Measurements from ENCODE around the gene C2CD3.

C2CD3 gene

DNA sequence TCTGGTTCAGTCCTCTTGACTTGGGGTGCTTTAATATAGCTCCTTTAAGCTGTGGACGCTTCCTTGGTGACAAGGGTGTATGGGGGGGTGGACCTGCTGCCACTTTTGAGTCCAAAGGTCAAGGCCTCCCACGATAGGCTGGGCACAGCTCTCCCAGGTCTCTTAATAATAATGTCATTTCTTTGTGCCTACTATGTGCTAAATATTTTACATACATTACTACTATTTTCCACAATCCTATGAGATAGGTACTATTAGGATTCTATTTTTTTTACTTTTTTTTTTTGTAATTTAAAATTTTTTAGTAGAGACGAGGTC is 161.6 kb downstream of the C2CD3 start:
- Histone ChIP-seq H3K4me3 (no peak overlapping the region), H3K4me1 (peaks cover 66% of the 10 kb centered on the region), H3K36me3 (peaks cover 22% of the 10 kb centered on the region), H4K20me1 (no peaks in the 10 kb centered on the region), H3K27ac (no peak overlapping the region), H3K9me3 (no peaks in the 10 kb centered on the region), H3K9ac (0 out of 2 replicates have a peak overlapping the region, but pooled peaks have one; percentile 28), H3K27me3 (no peaks in the 10 kb centered on the region), H3K4me2 (peak overlapping the region; percentile 52)
- TF ChIP-seq Cebpa-rat (IDR thresholded peaks at IDR 0.05) = no peak

- H3K27me3 ChIP-seq = no peaks in the 10 kb centered on the region
- H3K36me3 ChIP-seq = peaks cover 22% of the 10 kb centered on the region
- no peak within 1 kb of the TSS for H3K4me3 ChIP-seq
- no peaks in the 10 kb centered on the region for H4K20me1 ChIP-seq
- no peaks in the 10 kb centered on the region for H3K9me3 ChIP-seq
- peak within 1 kb of the TSS; percentile 56; the same call in 1 of the 2 replicates for H3K27ac ChIP-seq
- 0 out of 2 replicates have a peak within 1 kb of the TSS, but pooled peaks have one; percentile 28 for H3K9ac ChIP-seq
- TF ChIP-seq Cebpa-rat (IDR thresholded peaks at IDR 0.05) = no peak
- H3K4me2 ChIP-seq = peak within 1 kb of the TSS; percentile 52
- peaks cover 60% of the 10 kb centered on the region for H3K4me1 ChIP-seq
These were observed 162.2 kb downstream of the C2CD3 start, which contains the start of gene UCP3 for GRCh38 chr11:74008373-74009229. Gene UCP3, minus strand, starts transcription at chr11:74009085. Its CDS starts 2,043 bp downstream, at chr11:74007042.

DNA sequence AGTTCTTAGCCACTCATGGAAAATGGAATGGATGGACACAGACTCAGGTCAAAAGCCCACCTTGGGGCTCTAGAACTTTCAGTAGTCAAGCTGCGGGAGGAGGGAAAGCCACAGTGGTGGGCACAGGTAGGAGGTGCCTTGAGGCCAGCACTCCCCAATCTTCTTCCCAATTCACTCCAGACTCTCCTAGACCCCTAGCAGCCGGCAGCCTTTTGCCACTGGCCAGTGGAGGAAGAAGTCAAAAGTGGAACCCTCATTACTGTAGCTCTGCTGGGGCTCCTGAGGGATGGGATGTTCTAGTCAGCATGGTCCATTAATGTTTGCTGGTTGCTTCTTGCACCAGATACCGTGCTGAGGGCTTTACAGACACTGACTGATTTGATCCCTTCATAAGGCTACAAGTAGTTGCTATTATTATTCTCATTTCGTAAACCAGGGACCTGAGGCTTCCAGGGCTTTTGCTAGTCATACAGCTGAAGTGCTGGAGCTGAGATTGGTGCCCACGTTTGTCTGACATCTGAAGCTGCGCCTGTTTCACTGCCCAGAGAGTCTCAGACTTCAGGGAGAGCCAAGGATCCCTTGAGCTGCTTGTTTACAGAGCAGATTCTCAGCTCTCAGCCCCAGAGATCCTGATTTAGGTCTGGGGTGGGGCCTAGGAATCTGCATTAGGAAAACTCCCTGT is 163.0 kb downstream of the C2CD3 start:
- no peak overlapping the region for H3K4me2 ChIP-seq
- no peak for TF ChIP-seq Cebpa-rat (IDR thresholded peaks at IDR 0.05)
- H3K9ac ChIP-seq = no peak overlapping the region
- no peak overlapping the region for H3K4me3 ChIP-seq
- no peaks in the 10 kb centered on the region for H3K9me3 ChIP-seq
- H3K36me3 ChIP-seq = peaks cover 20% of the 10 kb centered on the region
- H4K20me1 ChIP-seq = no peaks in the 10 kb centered on the region
- no peaks in the 10 kb centered on the region for H3K27me3 ChIP-seq
- H3K4me1 ChIP-seq = peaks cover 53% of the 10 kb centered on the region
- no peak overlapping the region for H3K27ac ChIP-seq

DNA sequence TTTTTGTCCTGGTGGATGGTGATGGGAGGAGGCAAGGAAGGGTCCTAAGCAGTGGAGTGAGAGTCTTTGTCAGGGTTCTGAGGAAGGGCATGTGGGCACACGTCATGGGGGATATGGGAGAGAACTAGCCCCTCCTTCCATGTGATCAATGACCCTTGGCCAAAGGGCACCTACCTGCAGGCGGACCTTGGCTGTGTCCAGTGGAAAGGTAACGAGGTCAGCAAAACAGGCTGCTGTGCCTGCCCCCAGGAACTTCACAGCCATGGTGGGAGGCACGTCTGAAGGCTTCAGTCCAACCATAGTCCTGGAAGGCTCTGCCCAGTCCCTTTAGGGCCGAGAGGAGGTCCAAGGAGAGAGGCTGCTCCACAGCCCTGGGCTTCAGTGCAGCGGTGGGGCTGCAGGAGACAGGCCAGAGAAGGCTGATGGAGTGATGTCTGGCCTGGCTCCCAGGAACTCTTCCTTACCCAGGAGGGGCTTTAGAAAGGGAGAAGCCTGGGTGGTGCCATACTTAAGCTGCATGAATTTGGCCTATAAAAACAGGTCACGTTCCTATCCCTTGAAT is 164.0 kb downstream of the C2CD3 start:
- no peaks in the 10 kb centered on the region for H3K27me3 ChIP-seq
- H3K27ac ChIP-seq = no peak overlapping the region
- no peak overlapping the region for H3K4me3 ChIP-seq
- H4K20me1 ChIP-seq = no peaks in the 10 kb centered on the region
- peaks cover 18% of the 10 kb centered on the region for H3K36me3 ChIP-seq
- no peaks in the 10 kb centered on the region for H3K9me3 ChIP-seq
- H3K9ac ChIP-seq = no peak overlapping the region
- peaks cover 43% of the 10 kb centered on the region for H3K4me1 ChIP-seq
- TF ChIP-seq Cebpa-rat (IDR thresholded peaks at IDR 0.05) = no peak
- no peak overlapping the region for H3K4me2 ChIP-seq

DNA sequence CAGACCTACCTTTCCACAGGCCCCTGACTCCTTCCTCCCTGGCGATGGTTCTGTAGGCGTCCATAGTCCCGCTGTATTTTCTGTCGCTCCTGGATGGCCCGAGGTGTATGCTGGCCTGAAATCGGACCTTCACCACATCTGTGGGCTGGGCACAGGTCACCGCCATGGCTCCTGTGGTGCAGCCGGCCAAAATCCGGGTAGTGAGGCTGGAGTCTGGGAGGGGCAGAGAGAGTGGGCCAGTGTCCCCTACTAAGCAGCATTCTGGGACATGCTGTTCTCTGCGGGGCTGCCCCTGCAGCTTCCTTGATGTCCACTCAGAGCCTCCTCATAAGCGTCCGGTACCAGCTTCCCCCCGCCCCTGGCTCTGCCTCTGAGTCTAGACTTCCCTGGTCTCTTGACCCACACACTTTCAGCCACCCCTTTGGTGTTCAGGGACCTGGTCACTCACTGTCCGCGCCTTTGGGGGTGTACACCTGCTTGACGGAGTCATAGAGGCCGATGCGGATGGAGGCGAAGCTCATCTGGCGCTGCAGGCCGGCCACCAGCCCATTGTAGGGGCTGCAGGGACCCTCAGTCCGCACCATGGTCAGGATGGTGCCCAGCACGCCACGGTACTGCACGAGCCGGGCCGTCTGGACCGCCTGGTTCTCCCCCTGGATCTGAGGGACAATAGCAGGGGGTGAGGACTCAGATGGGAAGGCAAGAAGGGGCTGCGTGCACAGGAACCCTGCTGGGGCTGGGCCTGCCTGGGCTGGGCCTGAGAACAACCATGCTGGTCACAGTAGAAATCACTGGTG is 164.9 kb downstream of the C2CD3 start:
- no peak overlapping the region for H3K4me2 ChIP-seq
- peaks cover 22% of the 10 kb centered on the region for H3K36me3 ChIP-seq
- H3K4me3 ChIP-seq = no peak overlapping the region
- H3K9ac ChIP-seq = no peak overlapping the region
- no peak overlapping the region for H3K27ac ChIP-seq
- no peaks in the 10 kb centered on the region for H3K9me3 ChIP-seq
- peaks cover 34% of the 10 kb centered on the region for H3K4me1 ChIP-seq
- no peak for TF ChIP-seq Cebpa-rat (IDR thresholded peaks at IDR 0.05)
- no peaks in the 10 kb centered on the region for H4K20me1 ChIP-seq
- H3K27me3 ChIP-seq = no peaks in the 10 kb centered on the region

GRCh38 chr11:74004759-74005615 is 165.8 kb downstream of the C2CD3 start:
- Histone ChIP-seq H3K4me3 (no peak overlapping the region), H3K4me1 (peaks cover 25% of the 10 kb centered on the region), H3K27ac (no peak overlapping the region), H3K27me3 (no peaks in the 10 kb centered on the region), H4K20me1 (no peaks in the 10 kb centered on the region), H3K4me2 (no peak overlapping the region), H3K36me3 (peaks cover 22% of the 10 kb centered on the region), H3K9ac (no peak overlapping the region), H3K9me3 (no peaks in the 10 kb centered on the region)
- no peak for TF ChIP-seq Cebpa-rat (IDR thresholded peaks at IDR 0.05)

GRCh38 chr11:74004046-74004695 is 166.6 kb downstream of the C2CD3 start:
- Histone ChIP-seq H4K20me1 (no peaks in the 10 kb centered on the region), H3K4me3 (no peak overlapping the region), H3K36me3 (peaks cover 22% of the 10 kb centered on the region), H3K9ac (no peak overlapping the region), H3K4me1 (peaks cover 25% of the 10 kb centered on the region), H3K27ac (no peak overlapping the region), H3K4me2 (no peak overlapping the region), H3K27me3 (no peaks in the 10 kb centered on the region), H3K9me3 (no peaks in the 10 kb centered on the region)
- TF ChIP-seq Cebpa-rat (IDR thresholded peaks at IDR 0.05) = no peak

DNA sequence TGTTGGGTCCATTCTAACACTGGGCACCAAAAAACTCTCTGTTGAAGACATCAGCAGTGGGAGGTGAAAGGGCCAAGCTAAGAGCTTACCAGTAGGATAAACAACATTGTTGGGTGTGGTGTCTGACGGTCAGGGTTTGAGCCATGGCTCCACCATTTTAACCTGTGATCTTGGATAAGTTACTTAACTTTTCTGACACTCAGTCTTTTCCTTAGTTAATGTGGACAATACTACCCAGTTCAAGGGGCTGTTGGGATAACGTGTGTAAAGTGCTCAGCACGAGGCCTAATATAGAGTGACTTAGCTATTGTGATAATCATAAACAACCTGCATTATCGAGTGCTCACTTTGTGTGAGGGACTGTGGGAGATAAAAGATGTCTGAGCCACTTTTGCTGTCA is 168.0 kb downstream of the C2CD3 start:
- Histone ChIP-seq H3K4me1 (peaks cover 13% of the 10 kb centered on the region), H3K9ac (no peak overlapping the region), H3K4me3 (no peak overlapping the region), H3K36me3 (peaks cover 22% of the 10 kb centered on the region), H3K9me3 (no peaks in the 10 kb centered on the region), H3K27me3 (no peaks in the 10 kb centered on the region), H3K27ac (no peak overlapping the region), H3K4me2 (no peak overlapping the region), H4K20me1 (no peaks in the 10 kb centered on the region)
- no peak for TF ChIP-seq Cebpa-rat (IDR thresholded peaks at IDR 0.05)

All from BLaER1 (cell line).